HepG2 (cell line): ENCODE data around the gene CDC14B. TPM values are rescaled to one million over a fixed set of nuclear protein-coding genes. Genes with fewer than 3 reads are reported as not detected.

ENCODE experiments used
- BCL6 ChIP-seq: IDR thresholded peaks from 2 replicates; pipeline ENCODE4 v1.6.1; 2016; ENCODE audit warnings: missing genetic modification reagents, missing compliant biosample characterization
- HOXA3 ChIP-seq: sonication (generic); formaldehyde crosslinking; IDR thresholded peaks from 2 replicates; pipeline ENCODE4 v1.5.0; 2020; ENCODE audit warnings: missing genetic modification reagents
- NR0B2 ChIP-seq: sonication (generic); formaldehyde crosslinking; IDR thresholded peaks from 2 replicates; pipeline ENCODE4 v1.4.0; 2020; ENCODE audit warnings: mild to moderate bottlenecking, missing genetic modification reagents
- PAXIP1 ChIP-seq: sonication (generic); formaldehyde crosslinking; conservative IDR thresholded peaks from 2 replicates; pipeline ENCODE4 v1.4.0; 2020; ENCODE audit warnings: mild to moderate bottlenecking, missing genetic modification reagents, moderate library complexity
- TP53 ChIP-seq: sonication (generic); formaldehyde crosslinking; conservative IDR thresholded peaks from 2 replicates; pipeline ENCODE4 v1.4.0; 2020; ENCODE audit warnings: missing genetic modification reagents
- U2AF1 ChIP-seq: fragments of 200-400 bp; formaldehyde crosslinking; optimal IDR thresholded peaks from 2 replicates; pipeline ENCODE3; 2017; ENCODE audit warnings: mild to moderate bottlenecking, low read depth, low read length
- ZNF687 ChIP-seq: sonication (generic); formaldehyde crosslinking; IDR thresholded peaks from 2 replicates; pipeline ENCODE4 v1.5.1; 2020; ENCODE audit warnings: mild to moderate bottlenecking, missing genetic modification reagents, moderate library complexity
- ZSCAN30 ChIP-seq: sonication (generic); formaldehyde crosslinking; IDR thresholded peaks from 2 replicates; pipeline ENCODE4 v1.5.0; 2020; ENCODE audit warnings: mild to moderate bottlenecking, missing genetic modification reagents
- polyA plus RNA-seq, 8 experiments: library from polyadenylated mRNA; depleted of rRNA in 3 of 8; stranded (reverse) in 7 of 8; unstranded in 1 of 8; fragments of >200 nt; fragmentation: Illumina TruSeq in 4 of 8; extraction: Trizol in 4 of 8; gene quantifications; 2 replicates each; pipeline versions ENCODE4 v1.2.1 to v1.2.3, GENCODE V29; 2011 to 2016; ENCODE audit warnings: low read depth in 4 of 8, missing spikeins in 1 of 8, mixed read lengths in 1 of 8; ENCODE audit not compliant: insufficient read depth in 1 of 8
- total RNA-seq, 5 experiments: library from RNA; depleted of rRNA; stranded (reverse); fragments of >200 nt; fragmentation: Illumina TruSeq; extraction: Trizol; gene quantifications; 2 replicates each; pipeline ENCODE4 v1.2.3, GENCODE V29; 2016; ENCODE audit warnings: low read depth in 1 of 5

Gene CDC14B
- total and polyA plus RNA-seq, 2 of the 13 experiments (the other 11 are each of a cell fraction or from before 2014, with no cell fraction given): 25.8 to 33.3 TPM

GRCh38 chr9:96668868-96669534, 49.4 kb upstream of the CDC14B start (continued):
- TF ChIP-seq PAXIP1 (CRISPR knock-in tag) (0 out of 2 replicates have a peak, but pooled peaks have one; percentile 20), NR0B2 (CRISPR knock-in tag) (no peak), ZNF687 (CRISPR knock-in tag) (peak; percentile 52), TP53 (CRISPR knock-in tag) (no peak), ZSCAN30 (CRISPR knock-in tag) (no peak), HOXA3 (CRISPR knock-in tag) (0 out of 2 replicates have a peak, but pooled peaks have one; percentile 8), BCL6 (peak; percentile 56; the same call in 1 of the 2 replicates), U2AF1 (no peak)
